Ovary (tissue), 10 donors: ENCODE measurements around the gene MS4A4E. TPM values are rescaled to one million over a fixed set of nuclear protein-coding genes. Genes with fewer than 3 reads are reported as not detected.
"Not testable (repeated sequence)": the region's sequence is repeated elsewhere in the genome, so short reads cannot be mapped to it uniquely, and the experiment has no call there.

Source experiments
- DNase-seq, 5 donors: peaks; one replicate each; pipeline ENCODE4 v3.0.0-alpha.2; 2019 to 2020
- H3K27ac ChIP-seq, 2 donors: fragments of 200-600 bp; one replicate each; pipeline versions ENCODE4 v1.5.1 to v1.8.0; 2019 to 2022
- H3K27me3 ChIP-seq: fragments of 200-600 bp; one replicate; pipeline ENCODE4 v1.8.0; 2022
- H3K36me3 ChIP-seq: fragments of 200-600 bp; sonication (generic); one replicate; pipeline ENCODE4 v1.5.1; 2019
- H3K4me1 ChIP-seq: one replicate; pipeline ENCODE4 v1.8.1; 2013; ENCODE audit warnings: mild to moderate bottlenecking, moderate library complexity; ENCODE audit not compliant: insufficient read depth
- H3K4me3 ChIP-seq: fragments of 200-600 bp; sonication (generic); one replicate; pipeline ENCODE4 v1.5.1; 2017
- H3K9me3 ChIP-seq, 2 donors: fragments of 200-600 bp in 1 of 2; sonication (generic) in 1 of 2; one replicate each; pipeline versions ENCODE4 v1.5.1 to v1.8.1; 2013 to 2019; ENCODE audit warnings: mild to moderate bottlenecking in 1 of 2, moderate library complexity in 1 of 2
- EP300 ChIP-seq: sonication (generic); formaldehyde crosslinking; IDR thresholded peaks from one replicate; pipeline ENCODE4 v1.6.1; 2017; ENCODE audit warnings: antibody characterized with exemption
- POLR2A ChIP-seq: fragments of 450-650 bp; IDR thresholded peaks from one replicate; pipeline ENCODE4 v1.6.1; 2017; ENCODE audit warnings: antibody characterized with exemption, mild to moderate bottlenecking, moderate library complexity
- WGBS, 3 donors: extraction: QIAGEN DNeasy Blood & Tissue Kit in 1 of 3; methylation state at CpG; one replicate each; pipeline versions ENCODE4 v1.1.5 to v1.1.7; 2013 to 2017; 5-methylcytosine and 5-hydroxymethylcytosine counted together
- intact Hi-C, 4 donors: fragments of 100-400 bp; cut with DNase I; formaldehyde crosslinking; loops; one replicate each; pipeline versions ENCODE4 v1.11.0 to v1.15.1; 2022 to 2023
- long read RNA-seq, 3 donors: library from polyadenylated mRNA in 2 of 3; unstranded in 2 of 3; transcript quantifications; one replicate each; pipeline ENCODE4 v2.0.0 and lab custom pipeline, GENCODE V29; 2021 to 2026
- polyA plus RNA-seq, 2 donors: library from polyadenylated mRNA; stranded (reverse); fragments of 200-250 nt in 1 of 2; fragments of 350-450 nt in 1 of 2; fragmentation: Illumina TruSeq in 1 of 2; extraction: RNeasy Lipid Tissue Mini Kit (QIAGEN cat#74804) in 1 of 2; gene quantifications; one replicate each; pipeline ENCODE4 v1.2.3, GENCODE V29; 2013 to 2014
- total RNA-seq, 7 donors: library from RNA; depleted of rRNA in 2 of 7; stranded (reverse); fragments of >200 nt in 2 of 7; fragmentation: NEBNext Ultra II Directional in 3 of 7; extraction: Animal tissue kit (Norgen Biotek cat#: 25700) in 3 of 7; gene quantifications; one replicate each; pipeline versions ENCODE4 v1.1.0 to v1.2.4, GENCODE V29; 2016 to 2023
- TF ChIP-seq, protein P1 (sequence below), 3 donors: fragments of 450-650 bp in 2 of 3; fragments of 200-600 bp in 1 of 3; IDR thresholded peaks; one replicate each; pipeline versions ENCODE4 v1.5.1 to v1.8.0; 2016 to 2022; ENCODE audit warnings: antibody characterized with exemption in 3 of 3, mild to moderate bottlenecking in 1 of 3
- donor health status: DM: no; HTN: no; CAD: no; lungs with moderate emphysema.
- donor health status: DM: no; HTN: no; CAD: no.
- donor health status: Bipolar disorder and iron deficiency.
- donor health status: DM: yes; HTN: yes; CAD: no.
- donor health status: DM: no; HTN: no; CAD: no.
- donor health status: DM: yes; HTN: yes; CAD: no.

The MS4A4E gene
- total RNA-seq: 1 to 10 TPM in 2 of 7 donors, under 1 TPM in 5; 0.30 to 1.3 (median 0.92) TPM
- polyA plus RNA-seq: under 1 TPM; 0.27 to 0.57 TPM
- long read RNA-seq, donor 1: 0 reads
- long read RNA-seq, donor 2: 0 reads
- long read RNA-seq, donor 3: 0 reads

DNA sequence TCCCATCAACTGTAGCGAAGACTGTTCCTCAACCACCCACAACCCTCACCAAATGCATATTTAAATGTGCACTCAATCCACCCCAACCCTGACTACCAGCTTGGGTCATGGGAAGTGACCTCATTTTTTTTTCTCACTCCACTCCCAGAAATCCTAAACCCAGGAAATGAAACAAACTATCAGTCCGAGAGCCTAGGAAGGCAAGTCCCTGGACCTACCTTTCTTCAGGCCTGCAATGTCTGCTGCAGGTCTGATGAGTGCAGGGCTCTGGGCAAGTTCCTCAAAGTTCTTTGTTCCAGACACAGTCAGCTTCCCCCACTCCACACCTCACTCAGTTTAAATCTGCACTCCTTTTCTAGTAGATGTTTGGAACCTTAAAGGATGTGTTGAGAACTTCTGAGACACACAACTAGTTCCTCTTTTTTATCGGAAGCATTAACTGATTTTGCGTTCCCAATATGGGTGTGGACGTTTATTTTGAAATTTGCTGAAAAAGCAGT, at the start of gene MS4A4E:
MS4A4E (minus strand) TSS at position 398 of the 500 bp plus-strand sequence. CDS start 13,082 bp downstream, outside the sequence.
- no peaks in the 10 kb centered on the region for H3K4me1 ChIP-seq
- no peaks in the 10 kb centered on the region for H3K27me3 ChIP-seq
- H3K27ac ChIP-seq: no peak within 1 kb of the TSS
- WGBS, 3 donors: 84 to 92% (median 91%) methylated on average over 5 of the region's 5 CpGs
- no peak within 1 kb of the TSS for H3K4me3 ChIP-seq
- H3K9me3 ChIP-seq: no peaks in the 10 kb centered on the region
- intact Hi-C loops: no loop called here
- DNase-seq: no peak
- TF ChIP-seq, protein P1, sequence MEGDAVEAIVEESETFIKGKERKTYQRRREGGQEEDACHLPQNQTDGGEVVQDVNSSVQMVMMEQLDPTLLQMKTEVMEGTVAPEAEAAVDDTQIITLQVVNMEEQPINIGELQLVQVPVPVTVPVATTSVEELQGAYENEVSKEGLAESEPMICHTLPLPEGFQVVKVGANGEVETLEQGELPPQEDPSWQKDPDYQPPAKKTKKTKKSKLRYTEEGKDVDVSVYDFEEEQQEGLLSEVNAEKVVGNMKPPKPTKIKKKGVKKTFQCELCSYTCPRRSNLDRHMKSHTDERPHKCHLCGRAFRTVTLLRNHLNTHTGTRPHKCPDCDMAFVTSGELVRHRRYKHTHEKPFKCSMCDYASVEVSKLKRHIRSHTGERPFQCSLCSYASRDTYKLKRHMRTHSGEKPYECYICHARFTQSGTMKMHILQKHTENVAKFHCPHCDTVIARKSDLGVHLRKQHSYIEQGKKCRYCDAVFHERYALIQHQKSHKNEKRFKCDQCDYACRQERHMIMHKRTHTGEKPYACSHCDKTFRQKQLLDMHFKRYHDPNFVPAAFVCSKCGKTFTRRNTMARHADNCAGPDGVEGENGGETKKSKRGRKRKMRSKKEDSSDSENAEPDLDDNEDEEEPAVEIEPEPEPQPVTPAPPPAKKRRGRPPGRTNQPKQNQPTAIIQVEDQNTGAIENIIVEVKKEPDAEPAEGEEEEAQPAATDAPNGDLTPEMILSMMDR (IDR thresholded peaks at IDR 0.05): no peak
- no peak for TF ChIP-seq EP300
- TF ChIP-seq POLR2A: no peak
- H3K36me3 ChIP-seq: no peaks in the 10 kb centered on the region

DNA sequence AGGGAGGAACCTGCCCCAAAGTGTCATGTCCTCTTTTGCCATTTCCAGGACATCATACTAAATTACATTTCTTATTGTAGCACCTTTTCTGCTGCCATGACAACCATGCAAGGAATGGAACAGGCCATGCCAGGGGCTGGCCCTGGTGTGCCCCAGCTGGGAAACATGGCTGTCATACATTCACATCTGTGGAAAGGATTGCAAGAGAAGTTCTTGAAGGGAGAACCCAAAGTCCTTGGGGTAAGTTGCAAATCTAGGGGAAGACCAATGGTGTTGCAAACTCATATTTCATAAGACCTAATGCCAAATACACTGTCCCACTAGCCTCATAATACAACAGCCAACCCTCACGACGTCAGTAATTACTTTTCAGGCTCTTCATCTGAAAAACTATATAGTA, 49.2 kb upstream of the MS4A4E start:
- H3K27ac ChIP-seq: no peak overlapping the region
- no peaks in the 10 kb centered on the region for H3K4me1 ChIP-seq
- no peaks in the 10 kb centered on the region for H3K9me3 ChIP-seq
- DNase-seq: no peak
- H3K36me3 ChIP-seq: no peaks in the 10 kb centered on the region
- no peak for TF ChIP-seq POLR2A
- TF ChIP-seq, protein P1 (IDR thresholded peaks at IDR 0.05): no peak
- no peak for TF ChIP-seq EP300
- intact Hi-C loops: no loop called here
- 73 to 83% (median 77%) methylated on average over 2 of the region's 2 CpGs for WGBS, 3 donors
- no peaks in the 10 kb centered on the region for H3K27me3 ChIP-seq
- no peak overlapping the region for H3K4me3 ChIP-seq

DNA sequence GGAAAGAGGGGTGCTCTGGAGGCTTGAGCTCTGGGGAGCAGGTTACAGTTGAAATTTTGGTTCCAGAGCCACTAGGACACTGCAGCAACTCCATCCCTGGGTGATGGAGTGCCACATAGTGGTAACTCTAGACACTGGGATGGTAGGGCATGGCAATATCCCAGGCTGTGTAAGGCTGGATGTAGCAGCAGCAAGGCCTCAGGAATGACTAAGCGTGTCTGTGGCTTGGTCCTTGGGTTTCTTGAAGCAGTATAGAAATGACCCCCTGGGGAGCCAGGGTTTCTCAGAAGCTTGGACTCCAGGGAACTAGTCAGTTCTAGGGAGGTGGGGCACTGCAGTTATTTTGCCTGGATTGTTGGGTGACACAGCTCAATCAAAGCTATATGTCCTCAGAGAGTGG, 45.6 kb upstream of the MS4A4E start:
- H3K36me3 ChIP-seq: no peaks in the 10 kb centered on the region
- TF ChIP-seq, protein P1 (IDR thresholded peaks at IDR 0.05): no peak
- TF ChIP-seq EP300: no peak
- TF ChIP-seq POLR2A: no peak
- intact Hi-C loops: no loop called here
- no peaks in the 10 kb centered on the region for H3K9me3 ChIP-seq
- DNase-seq: no peak
- no peak overlapping the region for H3K27ac ChIP-seq
- WGBS, 3 donors: 91 to 100% (median 94%) methylated on average over 1 of the region's 1 CpG
- H3K4me1 ChIP-seq: no peaks in the 10 kb centered on the region
- no peaks in the 10 kb centered on the region for H3K27me3 ChIP-seq
- H3K4me3 ChIP-seq: no peak overlapping the region

DNA sequence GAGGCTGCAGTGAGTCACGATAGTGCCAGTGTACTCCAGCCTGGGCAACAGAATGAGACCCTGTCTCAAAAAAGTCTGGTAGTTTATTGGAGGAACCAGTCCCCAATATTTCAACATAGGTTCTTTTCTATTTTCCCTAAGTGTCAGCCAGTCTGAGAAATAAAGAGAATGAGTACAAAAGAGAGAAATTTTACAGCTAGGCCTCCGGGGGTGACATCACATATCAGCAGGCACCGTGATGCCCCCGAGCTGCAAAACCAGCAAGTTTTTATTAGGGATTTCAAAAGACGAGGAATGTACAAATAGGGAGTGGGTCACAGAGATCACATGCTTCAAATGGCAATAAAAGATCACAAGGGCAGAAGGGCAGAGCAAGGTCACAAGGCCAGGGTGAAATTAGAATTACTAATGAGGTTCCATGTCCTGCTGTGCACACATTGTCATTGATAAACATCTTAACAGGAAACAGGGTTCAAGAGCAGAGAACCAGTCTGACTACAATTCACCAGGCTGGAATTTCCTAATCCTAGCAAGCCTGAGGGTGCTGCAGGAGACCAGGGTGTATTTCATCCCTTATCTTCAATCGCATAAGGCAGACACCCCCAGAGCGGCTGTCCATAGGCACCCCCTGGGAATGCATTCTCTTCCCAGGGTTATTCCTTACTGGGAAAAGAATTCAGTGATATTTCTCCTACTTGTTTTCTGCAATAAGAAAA, 42.6 kb upstream of the MS4A4E start:
- H3K4me1 ChIP-seq, H3K27me3 ChIP-seq, H3K9me3 ChIP-seq, H3K4me3 ChIP-seq, H3K36me3 ChIP-seq, H3K27ac ChIP-seq, intact Hi-C loops, DNase-seq: not testable (repeated sequence)
- WGBS, 3 donors: 38 to 45% (median 44%) methylated on average over 7 of the region's 7 CpGs

DNA sequence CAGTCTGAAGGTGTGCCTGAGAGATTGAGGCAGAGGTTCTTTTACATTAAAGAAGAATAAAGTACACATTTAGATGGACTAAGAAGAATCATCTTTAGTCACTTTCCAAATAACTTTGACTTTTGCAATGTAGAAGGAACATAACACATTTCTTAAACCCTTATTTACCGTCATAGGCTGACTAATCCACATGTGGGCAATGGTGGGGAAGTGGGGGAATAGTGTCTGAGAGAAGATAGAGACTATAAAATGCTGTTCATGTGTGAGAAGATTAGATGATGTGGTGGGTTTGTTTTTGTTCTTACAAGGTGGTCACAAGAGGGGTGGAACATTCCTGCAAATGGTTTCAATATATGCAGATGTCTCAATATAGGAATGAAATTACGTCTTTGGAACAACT, 39.3 kb upstream of the MS4A4E start:
- intact Hi-C loops: no loop called here
- Histone ChIP-seq H3K27ac (no peak overlapping the region), H3K4me1 (no peaks in the 10 kb centered on the region), H3K4me3 (no peak overlapping the region), H3K36me3 (no peaks in the 10 kb centered on the region), H3K27me3 (no peaks in the 10 kb centered on the region), H3K9me3 (no peaks in the 10 kb centered on the region)
- DNase-seq: no peak
- 83 to 87% (median 86%) methylated on average over 2 of the region's 2 CpGs for WGBS, 3 donors
- TF ChIP-seq EP300: no peak
- no peak for TF ChIP-seq POLR2A
- TF ChIP-seq, protein P1 (IDR thresholded peaks at IDR 0.05): no peak
